HG02588 (cell line): ENCODE measurements around the gene TARP.
A peak's percentile ranks its signal among the peaks of the same experiment; 100 is the strongest.

Experiments
- ATAC-seq: cut with Tn5 transposase; IDR thresholded peaks from one replicate; pipeline ENCODE4 v1.9.1; 2021; ENCODE audit warnings: mild to moderate bottlenecking, moderate library complexity; ENCODE audit not compliant: unreplicated experiment

Gene TARP

GRCh38 chr7:38273286-38273995 lies at the start of gene TARP:
Gene TARP, minus strand, starts transcription at chr7:38273636.
- no peak for ATAC-seq

GRCh38 chr7:38323156-38323555 lies 49.7 kb upstream of the TARP start:
- no peak for ATAC-seq

GRCh38 chr7:38322461-38322860 lies 49.0 kb upstream of the TARP start:
- ATAC-seq = no peak

GRCh38 chr7:38321967-38322366 lies 48.5 kb upstream of the TARP start:
- no peak for ATAC-seq

GRCh38 chr7:38321515-38321944 lies 48.1 kb upstream of the TARP start:
- no peak for ATAC-seq

GRCh38 chr7:38321050-38321449 lies 47.6 kb upstream of the TARP start:
- no peak for ATAC-seq

GRCh38 chr7:38319873-38320272 lies 46.4 kb upstream of the TARP start:
- no peak for ATAC-seq

- peak; percentile 68 for ATAC-seq
These were observed 45.5 kb upstream of the TARP start for GRCh38 chr7:38318803-38319416.

- ATAC-seq = no peak
These were observed 44.8 kb upstream of the TARP start for GRCh38 chr7:38318241-38318640.

GRCh38 chr7:38317515-38317914 lies 44.1 kb upstream of the TARP start:
- ATAC-seq = no peak

GRCh38 chr7:38316733-38317360 lies 43.4 kb upstream of the TARP start:
- no peak for ATAC-seq

- no peak for ATAC-seq
These were observed 42.0 kb upstream of the TARP start for GRCh38 chr7:38315410-38315809.

- no peak for ATAC-seq
These were observed 39.4 kb upstream of the TARP start for GRCh38 chr7:38312821-38313220.

- peak; percentile 77 for ATAC-seq
These were observed 38.0 kb upstream of the TARP start for GRCh38 chr7:38311329-38311937.

- no peak for ATAC-seq
These were observed 37.2 kb upstream of the TARP start for GRCh38 chr7:38310591-38311101.

GRCh38 chr7:38309555-38309954 lies 36.1 kb upstream of the TARP start:
- no peak for ATAC-seq

GRCh38 chr7:38308140-38308539 lies 34.7 kb upstream of the TARP start:
- no peak for ATAC-seq

GRCh38 chr7:38307640-38308039 lies 34.2 kb upstream of the TARP start:
- no peak for ATAC-seq

- no peak for ATAC-seq
These were observed 33.5 kb upstream of the TARP start for GRCh38 chr7:38306914-38307313.

- no peak for ATAC-seq
These were observed 32.7 kb upstream of the TARP start for GRCh38 chr7:38306171-38306570.

GRCh38 chr7:38303866-38304265 lies 30.4 kb upstream of the TARP start:
- no peak for ATAC-seq

- ATAC-seq = no peak
These were observed 26.7 kb upstream of the TARP start for GRCh38 chr7:38300175-38300574.
